SK-N-SH (cell line): Measurements from ENCODE around the gene FNDC3B.
A peak's percentile ranks its signal among the peaks of the same experiment; 100 is the strongest.

Source experiments
- ELF1 ChIP-seq: IDR thresholded peaks from 2 replicates; pipeline ENCODE4 v1.4.0; 2012
- EP300 ChIP-seq, 2 experiments: IDR thresholded peaks; 2 replicates each; pipeline versions ENCODE4 v1.4.0 to v1.6.1; 2012; ENCODE audit warnings: borderline replicate concordance in 1 of 2, low read depth in 1 of 2, low read length in 1 of 2
- FOSL2 ChIP-seq: IDR thresholded peaks from 2 replicates; pipeline ENCODE4 v1.4.0; 2012; ENCODE audit warnings: low read depth, mild to moderate bottlenecking, moderate library complexity, borderline replicate concordance
- MAX ChIP-seq: IDR thresholded peaks from 2 replicates; pipeline ENCODE4 v1.4.0; 2012; ENCODE audit warnings: low read depth
- MXI1 ChIP-seq: IDR thresholded peaks from 2 replicates; pipeline ENCODE4 v1.6.1; 2012; ENCODE audit warnings: mild to moderate bottlenecking, low read depth, low read length, improper control_type of control experiment
- NRF1 ChIP-seq: IDR thresholded peaks from 2 replicates; pipeline ENCODE4 v1.6.1; 2012; ENCODE audit warnings: low read depth, mild to moderate bottlenecking, low read length
- POLR2AphosphoS5 ChIP-seq: IDR thresholded peaks from 2 replicates; pipeline ENCODE4 v1.6.1; 2012; ENCODE audit warnings: low read depth, low read length
- RFX5 ChIP-seq: IDR thresholded peaks from 2 replicates; pipeline ENCODE4 v1.6.1; 2012; ENCODE audit warnings: mild to moderate bottlenecking, improper control_type of control experiment, low read length
- RXRA ChIP-seq: IDR thresholded peaks from 2 replicates; pipeline ENCODE4 v1.4.0; 2012; ENCODE audit warnings: low read depth, mild to moderate bottlenecking, borderline replicate concordance
- TAF1 ChIP-seq: IDR thresholded peaks from 2 replicates; pipeline ENCODE4 v1.6.1; 2012; ENCODE audit warnings: low read depth, mild to moderate bottlenecking, low read length, moderate library complexity, borderline replicate concordance
- TCF12 ChIP-seq: IDR thresholded peaks from 2 replicates; pipeline ENCODE4 v1.4.0; 2012
- USF2 ChIP-seq: fragments of 150-350 bp; IDR thresholded peaks from 2 replicates; pipeline ENCODE4 v1.6.1; 2017; ENCODE audit warnings: antibody characterized with exemption, low read length, low read depth, borderline replicate concordance
- TF ChIP-seq, protein P1 (sequence below): IDR thresholded peaks from 2 replicates; pipeline ENCODE4 v1.4.0; 2012; ENCODE audit warnings: low read depth, borderline replicate concordance
- TF ChIP-seq, protein P2 (sequence below): fragments of 200-600 bp; sonication (generic); IDR thresholded peaks from 2 replicates; pipeline ENCODE4 v1.6.1; 2017; ENCODE audit warnings: antibody characterized with exemption, mild to moderate bottlenecking, moderate library complexity

DNA sequence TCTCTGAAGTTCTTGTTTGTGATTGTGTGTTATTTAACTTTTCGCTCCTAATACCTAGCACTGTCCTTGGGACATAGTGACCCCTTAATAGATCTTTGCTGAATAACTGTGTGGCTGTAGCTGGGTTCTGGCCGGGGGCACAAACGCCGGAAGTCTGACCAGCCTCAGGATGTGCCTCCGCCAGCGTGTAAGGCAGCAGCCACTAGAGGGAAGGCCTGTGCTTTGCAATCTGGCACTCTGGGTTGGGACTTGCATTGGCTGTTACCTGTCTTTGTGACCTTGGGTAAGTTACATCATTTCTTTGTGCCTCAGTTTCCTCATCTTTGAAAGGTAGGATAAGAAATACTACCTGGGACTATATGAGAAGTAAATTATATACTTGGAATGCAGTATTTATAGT, 250.2 kb downstream of the FNDC3B start:
- TF ChIP-seq MXI1 (no peak), MAX (no peak), USF2 (no peak), POLR2AphosphoS5 (no peak), RXRA (no peak), FOSL2 (no peak), TAF1 (no peak), RFX5 (no peak), TCF12 (no peak), NRF1 (no peak), EP300 (IDR thresholded peaks at IDR 0.05; ENCODE audit: borderline replicate concordance in 1 of 2, low read depth in 1 of 2, low read length in 1 of 2) (no peak), ELF1 (no peak)
- TF ChIP-seq, protein P1, sequence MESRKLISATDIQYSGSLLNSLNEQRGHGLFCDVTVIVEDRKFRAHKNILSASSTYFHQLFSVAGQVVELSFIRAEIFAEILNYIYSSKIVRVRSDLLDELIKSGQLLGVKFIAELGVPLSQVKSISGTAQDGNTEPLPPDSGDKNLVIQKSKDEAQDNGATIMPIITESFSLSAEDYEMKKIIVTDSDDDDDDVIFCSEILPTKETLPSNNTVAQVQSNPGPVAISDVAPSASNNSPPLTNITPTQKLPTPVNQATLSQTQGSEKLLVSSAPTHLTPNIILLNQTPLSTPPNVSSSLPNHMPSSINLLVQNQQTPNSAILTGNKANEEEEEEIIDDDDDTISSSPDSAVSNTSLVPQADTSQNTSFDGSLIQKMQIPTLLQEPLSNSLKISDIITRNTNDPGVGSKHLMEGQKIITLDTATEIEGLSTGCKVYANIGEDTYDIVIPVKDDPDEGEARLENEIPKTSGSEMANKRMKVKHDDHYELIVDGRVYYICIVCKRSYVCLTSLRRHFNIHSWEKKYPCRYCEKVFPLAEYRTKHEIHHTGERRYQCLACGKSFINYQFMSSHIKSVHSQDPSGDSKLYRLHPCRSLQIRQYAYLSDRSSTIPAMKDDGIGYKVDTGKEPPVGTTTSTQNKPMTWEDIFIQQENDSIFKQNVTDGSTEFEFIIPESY = no peak
- TF ChIP-seq, protein P2, sequence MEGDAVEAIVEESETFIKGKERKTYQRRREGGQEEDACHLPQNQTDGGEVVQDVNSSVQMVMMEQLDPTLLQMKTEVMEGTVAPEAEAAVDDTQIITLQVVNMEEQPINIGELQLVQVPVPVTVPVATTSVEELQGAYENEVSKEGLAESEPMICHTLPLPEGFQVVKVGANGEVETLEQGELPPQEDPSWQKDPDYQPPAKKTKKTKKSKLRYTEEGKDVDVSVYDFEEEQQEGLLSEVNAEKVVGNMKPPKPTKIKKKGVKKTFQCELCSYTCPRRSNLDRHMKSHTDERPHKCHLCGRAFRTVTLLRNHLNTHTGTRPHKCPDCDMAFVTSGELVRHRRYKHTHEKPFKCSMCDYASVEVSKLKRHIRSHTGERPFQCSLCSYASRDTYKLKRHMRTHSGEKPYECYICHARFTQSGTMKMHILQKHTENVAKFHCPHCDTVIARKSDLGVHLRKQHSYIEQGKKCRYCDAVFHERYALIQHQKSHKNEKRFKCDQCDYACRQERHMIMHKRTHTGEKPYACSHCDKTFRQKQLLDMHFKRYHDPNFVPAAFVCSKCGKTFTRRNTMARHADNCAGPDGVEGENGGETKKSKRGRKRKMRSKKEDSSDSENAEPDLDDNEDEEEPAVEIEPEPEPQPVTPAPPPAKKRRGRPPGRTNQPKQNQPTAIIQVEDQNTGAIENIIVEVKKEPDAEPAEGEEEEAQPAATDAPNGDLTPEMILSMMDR = peak; percentile 31
